Measurements from ENCODE around the gene CLCA1.

Gene CLCA1

GRCh38 chr1:86477256-86477655, 8.5 kb downstream of the CLCA1 start:
- Histone ChIP-seq H3K27me3 (ENCODE audit: insufficient read depth, low read depth, severe bottlenecking) (no peaks in the 10 kb centered on the region), H3K27ac (no peak overlapping the region), H3K4me3 (ENCODE audit: low read depth, low read length) (no peak overlapping the region), H3K36me3 (no peaks in the 10 kb centered on the region), H3K9me3 (ENCODE audit: severe bottlenecking) (no peaks in the 10 kb centered on the region)
- DNase-seq: no peak
- no peak for TF ChIP-seq CTCF (IDR thresholded peaks at IDR 0.05; ENCODE audit: low read depth, low read length)

GRCh38 chr1:86477682-86478081, 9.0 kb downstream of the CLCA1 start:
- no peak for TF ChIP-seq CTCF (IDR thresholded peaks at IDR 0.05; ENCODE audit: low read depth, low read length)
- DNase-seq: no peak
- no peak overlapping the region for H3K27ac ChIP-seq
- H3K9me3 ChIP-seq (ENCODE audit: severe bottlenecking): no peaks in the 10 kb centered on the region
- no peak overlapping the region for H3K4me3 ChIP-seq (ENCODE audit: low read depth, low read length)
- no peaks in the 10 kb centered on the region for H3K27me3 ChIP-seq (ENCODE audit: insufficient read depth, low read depth, severe bottlenecking)
- H3K36me3 ChIP-seq: no peaks in the 10 kb centered on the region

GRCh38 chr1:86478416-86479156, 9.9 kb downstream of the CLCA1 start:
- Histone ChIP-seq H3K27ac (no peak overlapping the region), H3K36me3 (no peaks in the 10 kb centered on the region), H3K27me3 (ENCODE audit: insufficient read depth, low read depth, severe bottlenecking) (no peaks in the 10 kb centered on the region), H3K4me3 (ENCODE audit: low read depth, low read length) (no peak overlapping the region), H3K9me3 (ENCODE audit: severe bottlenecking) (no peaks in the 10 kb centered on the region)
- DNase-seq: no peak
- TF ChIP-seq CTCF (IDR thresholded peaks at IDR 0.05; ENCODE audit: low read depth, low read length): no peak

- Histone ChIP-seq H3K9me3 (ENCODE audit: severe bottlenecking) (no peaks in the 10 kb centered on the region), H3K36me3 (no peaks in the 10 kb centered on the region), H3K4me3 (ENCODE audit: low read depth, low read length) (no peak overlapping the region), H3K27me3 (ENCODE audit: insufficient read depth, low read depth, severe bottlenecking) (no peaks in the 10 kb centered on the region), H3K27ac (no peak overlapping the region)
- TF ChIP-seq CTCF (IDR thresholded peaks at IDR 0.05; ENCODE audit: low read depth, low read length): no peak
- DNase-seq: no peak
Measured at GRCh38 chr1:86481966-86482365, 13.2 kb downstream of the CLCA1 start.

GRCh38 chr1:86487131-86487810, 18.5 kb downstream of the CLCA1 start:
- TF ChIP-seq CTCF (IDR thresholded peaks at IDR 0.05; ENCODE audit: low read depth, low read length): no peak
- Histone ChIP-seq H3K4me3 (ENCODE audit: low read depth, low read length) (no peak overlapping the region), H3K27ac (no peak overlapping the region), H3K9me3 (ENCODE audit: severe bottlenecking) (no peaks in the 10 kb centered on the region), H3K27me3 (ENCODE audit: insufficient read depth, low read depth, severe bottlenecking) (no peaks in the 10 kb centered on the region), H3K36me3 (no peaks in the 10 kb centered on the region)
- DNase-seq: no peak

Data from WERI-Rb-1 (cell line).